ENCODE results near the gene POC1A.

The POC1A gene

GRCh38 chr3:52041118-52041731 is 113.0 kb downstream of the POC1A start:
- no peak for TF ChIP-seq ZNF274 (IDR thresholded peaks at IDR 0.05; ENCODE audit: low read depth, low read length)
- TF ChIP-seq YY1 (IDR thresholded peaks at IDR 0.05; ENCODE audit: insufficient read depth, insufficient read length) = no peak
- TF ChIP-seq SUZ12 (IDR thresholded peaks at IDR 0.05; ENCODE audit: extremely low read depth, insufficient read depth, insufficient read length) = no peak
- Histone ChIP-seq H3K9ac (ENCODE audit: insufficient read length, low read depth) (no peak overlapping the region), H3K36me3 (ENCODE audit: insufficient read depth, insufficient read length, low read length) (no peaks in the 10 kb centered on the region), H3K27me3 (ENCODE audit: insufficient read depth, insufficient read length) (no peaks in the 10 kb centered on the region), H3K4me3 (ENCODE audit: insufficient read length, low read depth) (no peak overlapping the region), H3K9me3 (ENCODE audit: insufficient read depth, low read length) (no peaks in the 10 kb centered on the region), H3K4me1 (ENCODE audit: insufficient read depth, insufficient read length) (peaks cover 22% of the 10 kb centered on the region)
- no peak for DNase-seq (ENCODE audit: low read depth, low spot score)

DNA sequence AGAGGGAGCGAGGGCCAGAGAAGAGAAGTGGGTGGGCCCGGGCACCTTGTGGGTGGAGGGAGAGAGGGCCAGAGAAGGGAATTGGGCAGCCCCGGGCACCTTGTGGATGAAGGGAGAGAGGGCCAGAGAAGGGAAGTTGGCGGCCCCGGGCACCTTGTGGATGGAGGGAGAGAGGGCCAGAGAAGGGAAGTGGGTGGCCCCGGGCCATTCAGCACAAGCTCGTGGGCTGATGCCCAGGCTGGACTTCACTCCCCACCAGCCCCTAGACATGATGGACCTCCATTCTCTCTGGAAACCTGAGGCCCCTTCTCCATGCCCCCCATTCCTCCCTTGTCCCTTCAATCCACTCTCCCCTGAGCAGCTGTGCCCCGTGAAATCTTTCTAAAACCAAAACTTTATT is 113.6 kb downstream of the POC1A start:
- H3K4me3 ChIP-seq (ENCODE audit: insufficient read length, low read depth) = no peak overlapping the region
- no peaks in the 10 kb centered on the region for H3K36me3 ChIP-seq (ENCODE audit: insufficient read depth, insufficient read length, low read length)
- no peaks in the 10 kb centered on the region for H3K27me3 ChIP-seq (ENCODE audit: insufficient read depth, insufficient read length)
- H3K9ac ChIP-seq (ENCODE audit: insufficient read length, low read depth) = no peak overlapping the region
- H3K9me3 ChIP-seq (ENCODE audit: insufficient read depth, low read length) = no peaks in the 10 kb centered on the region
- H3K4me1 ChIP-seq (ENCODE audit: insufficient read depth, insufficient read length) = peaks cover 20% of the 10 kb centered on the region
- DNase-seq (ENCODE audit: low read depth, low spot score) = no peak
- no peak for TF ChIP-seq SUZ12 (IDR thresholded peaks at IDR 0.05; ENCODE audit: extremely low read depth, insufficient read depth, insufficient read length)
- TF ChIP-seq YY1 (IDR thresholded peaks at IDR 0.05; ENCODE audit: insufficient read depth, insufficient read length) = no peak
- TF ChIP-seq ZNF274 (IDR thresholded peaks at IDR 0.05; ENCODE audit: low read depth, low read length) = no peak

GRCh38 chr3:52039846-52040245 is 114.4 kb downstream of the POC1A start:
- Histone ChIP-seq H3K4me3 (ENCODE audit: insufficient read length, low read depth) (no peak overlapping the region), H3K4me1 (ENCODE audit: insufficient read depth, insufficient read length) (peaks cover 14% of the 10 kb centered on the region), H3K27me3 (ENCODE audit: insufficient read depth, insufficient read length) (no peaks in the 10 kb centered on the region), H3K9me3 (ENCODE audit: insufficient read depth, low read length) (no peaks in the 10 kb centered on the region), H3K36me3 (ENCODE audit: insufficient read depth, insufficient read length, low read length) (no peaks in the 10 kb centered on the region), H3K9ac (ENCODE audit: insufficient read length, low read depth) (no peak overlapping the region)
- TF ChIP-seq ZNF274 (IDR thresholded peaks at IDR 0.05; ENCODE audit: low read depth, low read length) (no peak), SUZ12 (IDR thresholded peaks at IDR 0.05; ENCODE audit: extremely low read depth, insufficient read depth, insufficient read length) (no peak), YY1 (IDR thresholded peaks at IDR 0.05; ENCODE audit: insufficient read depth, insufficient read length) (no peak)
- DNase-seq (ENCODE audit: low read depth, low spot score) = no peak

DNA sequence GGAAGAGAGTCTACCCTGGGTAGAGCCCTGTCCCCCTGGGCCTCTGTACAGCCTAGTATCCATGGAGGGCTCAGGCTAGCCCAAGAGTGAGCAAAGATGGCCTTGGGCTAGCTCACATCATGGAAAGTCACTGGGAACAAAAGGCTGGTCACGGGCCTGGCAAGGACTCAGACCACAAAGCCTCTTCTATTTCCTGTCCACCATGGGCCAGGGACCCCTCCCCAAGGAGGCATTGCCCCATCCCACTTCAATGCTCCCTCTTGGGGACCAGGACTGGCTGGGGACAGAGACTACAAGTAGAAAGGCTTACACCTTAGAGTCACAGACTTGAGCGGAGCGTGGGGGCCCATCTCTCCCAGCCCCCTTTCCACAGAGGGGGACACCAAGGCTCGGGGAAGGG is 114.8 kb downstream of the POC1A start:
- H3K27me3 ChIP-seq (ENCODE audit: insufficient read depth, insufficient read length) = no peaks in the 10 kb centered on the region
- peaks cover 15% of the 10 kb centered on the region for H3K4me1 ChIP-seq (ENCODE audit: insufficient read depth, insufficient read length)
- H3K4me3 ChIP-seq (ENCODE audit: insufficient read length, low read depth) = no peak overlapping the region
- no peak for TF ChIP-seq YY1 (IDR thresholded peaks at IDR 0.05; ENCODE audit: insufficient read depth, insufficient read length)
- TF ChIP-seq ZNF274 (IDR thresholded peaks at IDR 0.05; ENCODE audit: low read depth, low read length) = no peak
- TF ChIP-seq SUZ12 (IDR thresholded peaks at IDR 0.05; ENCODE audit: extremely low read depth, insufficient read depth, insufficient read length) = no peak
- H3K36me3 ChIP-seq (ENCODE audit: insufficient read depth, insufficient read length, low read length) = no peaks in the 10 kb centered on the region
- H3K9ac ChIP-seq (ENCODE audit: insufficient read length, low read depth) = no peak overlapping the region
- H3K9me3 ChIP-seq (ENCODE audit: insufficient read depth, low read length) = no peaks in the 10 kb centered on the region
- DNase-seq (ENCODE audit: low read depth, low spot score) = no peak

DNA sequence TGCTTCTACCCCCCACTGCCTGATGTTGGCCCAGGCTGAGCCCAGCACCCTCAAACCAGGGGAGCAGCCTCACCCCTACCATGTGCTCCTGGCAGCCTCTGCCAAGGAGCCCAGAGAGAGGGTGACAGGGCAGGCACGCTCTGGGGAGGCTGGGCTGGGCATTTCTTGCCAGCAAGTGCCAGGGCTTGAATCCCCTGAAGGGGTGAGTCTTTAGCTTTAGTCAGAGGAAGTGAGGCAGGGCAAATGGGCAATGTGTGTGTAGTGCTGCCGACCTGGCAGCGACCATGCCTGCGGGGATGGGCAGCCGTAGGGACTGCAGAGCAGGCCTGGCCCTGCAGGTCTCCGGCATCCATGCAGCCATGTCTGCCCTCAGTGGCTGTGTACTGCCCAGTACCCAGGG is 116.0 kb downstream of the POC1A start:
- Histone ChIP-seq H3K27me3 (ENCODE audit: insufficient read depth, insufficient read length) (no peaks in the 10 kb centered on the region), H3K4me1 (ENCODE audit: insufficient read depth, insufficient read length) (peaks cover 19% of the 10 kb centered on the region), H3K9me3 (ENCODE audit: insufficient read depth, low read length) (no peaks in the 10 kb centered on the region), H3K36me3 (ENCODE audit: insufficient read depth, insufficient read length, low read length) (no peaks in the 10 kb centered on the region), H3K9ac (ENCODE audit: insufficient read length, low read depth) (no peak overlapping the region), H3K4me3 (ENCODE audit: insufficient read length, low read depth) (no peak overlapping the region)
- no peak for TF ChIP-seq ZNF274 (IDR thresholded peaks at IDR 0.05; ENCODE audit: low read depth, low read length)
- no peak for TF ChIP-seq SUZ12 (IDR thresholded peaks at IDR 0.05; ENCODE audit: extremely low read depth, insufficient read depth, insufficient read length)
- TF ChIP-seq YY1 (IDR thresholded peaks at IDR 0.05; ENCODE audit: insufficient read depth, insufficient read length) = no peak
- DNase-seq (ENCODE audit: low read depth, low spot score) = no peak

- no peak overlapping the region for H3K4me3 ChIP-seq (ENCODE audit: insufficient read length, low read depth)
- H3K9ac ChIP-seq (ENCODE audit: insufficient read length, low read depth) = no peak overlapping the region
- peaks cover 27% of the 10 kb centered on the region for H3K4me1 ChIP-seq (ENCODE audit: insufficient read depth, insufficient read length)
- H3K36me3 ChIP-seq (ENCODE audit: insufficient read depth, insufficient read length, low read length) = no peaks in the 10 kb centered on the region
- no peak for DNase-seq (ENCODE audit: low read depth, low spot score)
- no peaks in the 10 kb centered on the region for H3K27me3 ChIP-seq (ENCODE audit: insufficient read depth, insufficient read length)
- no peaks in the 10 kb centered on the region for H3K9me3 ChIP-seq (ENCODE audit: insufficient read depth, low read length)
- no peak for TF ChIP-seq ZNF274 (IDR thresholded peaks at IDR 0.05; ENCODE audit: low read depth, low read length)
- TF ChIP-seq YY1 (IDR thresholded peaks at IDR 0.05; ENCODE audit: insufficient read depth, insufficient read length) = no peak
- no peak for TF ChIP-seq SUZ12 (IDR thresholded peaks at IDR 0.05; ENCODE audit: extremely low read depth, insufficient read depth, insufficient read length)
Measured at GRCh38 chr3:52037291-52037690, 116.9 kb downstream of the POC1A start.

DNA sequence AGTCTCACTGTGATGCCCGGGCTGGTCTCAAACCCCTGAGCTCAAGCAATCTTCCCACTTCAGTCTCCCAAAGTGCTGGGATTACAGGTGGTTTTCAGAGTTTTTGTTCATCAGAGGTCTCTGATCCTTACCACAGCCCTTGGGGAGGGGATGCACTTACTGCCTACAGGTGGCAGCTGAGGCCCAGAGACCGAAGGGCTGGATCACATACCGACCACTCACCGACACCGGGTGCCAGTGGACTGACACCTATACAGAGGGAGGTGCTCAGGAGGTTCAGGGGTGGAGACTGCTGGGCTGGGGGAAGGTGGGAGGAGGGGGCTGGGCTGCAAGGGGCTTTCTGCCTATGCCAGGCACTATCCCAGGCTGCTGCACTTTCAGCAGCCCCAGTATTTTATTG is 117.4 kb downstream of the POC1A start:
- no peak for DNase-seq (ENCODE audit: low read depth, low spot score)

More for the DNA sequence above, 117.4 kb downstream of the POC1A start:
- Histone ChIP-seq H3K4me1 (ENCODE audit: insufficient read depth, insufficient read length) (peaks cover 27% of the 10 kb centered on the region), H3K36me3 (ENCODE audit: insufficient read depth, insufficient read length, low read length) (no peaks in the 10 kb centered on the region), H3K9me3 (ENCODE audit: insufficient read depth, low read length) (no peaks in the 10 kb centered on the region), H3K4me3 (ENCODE audit: insufficient read length, low read depth) (no peak overlapping the region), H3K27me3 (ENCODE audit: insufficient read depth, insufficient read length) (no peaks in the 10 kb centered on the region), H3K9ac (ENCODE audit: insufficient read length, low read depth) (no peak overlapping the region)
- TF ChIP-seq YY1 (IDR thresholded peaks at IDR 0.05; ENCODE audit: insufficient read depth, insufficient read length) (no peak), SUZ12 (IDR thresholded peaks at IDR 0.05; ENCODE audit: extremely low read depth, insufficient read depth, insufficient read length) (no peak), ZNF274 (IDR thresholded peaks at IDR 0.05; ENCODE audit: low read depth, low read length) (no peak)

Measured in NT2/D1 (cell line).